HUDEP-2 (cell line): ENCODE results near the gene TSNAX.

ENCODE experiments used
- DNase-seq, 76 experiments: peaks; one replicate each; lab custom pipeline; 2025; ENCODE audit not compliant: unreplicated experiment in 76 of 76; lab: John Stamatoyannopoulos, UW

The TSNAX gene

DNA sequence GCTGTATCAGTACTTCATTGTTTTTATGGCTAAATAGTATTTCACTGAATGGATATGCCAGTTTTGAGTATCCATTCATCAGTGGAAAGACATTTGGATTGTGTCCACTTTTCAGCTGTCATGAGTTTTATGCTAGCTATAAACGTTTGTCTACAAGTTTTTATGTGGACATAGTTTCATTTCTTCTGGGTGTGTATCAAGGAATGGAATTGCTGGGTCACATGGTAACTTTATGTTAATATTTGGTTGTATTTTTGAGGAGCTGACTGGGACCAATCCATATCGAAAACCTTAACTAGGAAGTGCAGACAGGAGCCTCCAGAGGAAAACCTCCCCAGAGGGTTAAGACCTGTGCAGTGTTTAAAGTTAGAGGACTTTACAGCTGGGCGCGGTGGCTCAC is 66.3 kb downstream of the TSNAX start:
- DNase-seq = no peak

- DNase-seq = no peak
These were observed 67.9 kb downstream of the TSNAX start for GRCh38 chr1:231596337-231596791.

DNA sequence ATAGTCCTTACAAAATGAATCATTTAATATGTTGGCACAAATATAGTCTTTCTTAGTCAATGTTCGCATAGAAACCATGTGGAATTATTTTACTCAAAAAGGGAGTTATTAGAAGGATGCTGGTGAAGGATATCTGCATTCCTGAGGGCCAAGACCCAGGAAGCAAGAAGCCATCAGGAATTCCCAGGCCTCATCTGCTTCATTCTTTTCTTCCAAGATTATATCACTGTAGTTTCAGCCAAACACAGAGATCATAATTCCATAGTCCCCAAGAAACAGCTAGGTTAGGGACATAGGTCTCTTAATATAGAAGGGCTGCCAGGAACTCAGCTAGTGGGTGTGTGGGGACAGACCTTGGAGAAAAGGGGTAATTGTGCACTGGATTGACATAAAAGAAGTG is 69.5 kb downstream of the TSNAX start:
- no peak for DNase-seq

DNA sequence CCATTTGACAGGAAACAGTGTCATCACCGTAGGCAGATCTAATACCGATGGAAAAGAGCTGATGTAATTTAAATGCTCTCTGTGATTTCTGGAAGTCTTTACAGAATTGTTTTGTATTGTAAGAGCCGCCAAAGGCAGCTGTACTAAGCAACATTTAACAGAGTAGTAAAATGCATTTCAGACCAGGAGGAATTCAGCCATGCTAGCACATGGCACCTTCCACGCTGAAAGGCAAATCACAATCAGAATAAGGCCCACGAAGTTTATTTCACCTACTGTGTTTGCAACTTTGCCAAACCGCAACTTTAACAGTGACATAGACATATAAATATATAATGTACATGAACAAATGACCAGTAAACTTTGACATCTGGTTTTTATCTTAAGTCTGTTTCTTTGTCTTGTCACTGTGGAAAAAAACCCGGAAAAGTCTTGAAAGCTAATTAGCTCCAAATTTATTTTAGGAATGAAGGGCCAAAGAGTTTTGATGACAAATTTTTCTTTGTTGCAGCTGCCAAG is 72.0 kb downstream of the TSNAX start:
- DNase-seq = no peak

- no peak for DNase-seq
These were observed 73.6 kb downstream of the TSNAX start for GRCh38 chr1:231601824-231602672.

DNA sequence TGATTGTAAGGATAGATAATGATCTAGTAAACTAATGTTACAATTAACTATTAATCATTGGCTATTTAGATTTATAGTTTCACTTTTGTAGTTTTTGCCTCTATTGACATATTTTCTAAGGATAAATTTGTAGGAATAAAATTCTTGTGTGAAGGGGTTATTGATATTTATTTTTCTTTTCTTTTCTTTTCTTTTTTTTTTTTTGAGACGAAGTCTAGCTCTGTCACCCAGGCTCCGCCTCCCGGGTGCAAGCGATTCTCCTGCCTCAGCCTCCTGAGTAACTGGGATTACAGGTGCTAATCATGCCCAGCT is 74.2 kb downstream of the TSNAX start:
- no peak for DNase-seq

DNA sequence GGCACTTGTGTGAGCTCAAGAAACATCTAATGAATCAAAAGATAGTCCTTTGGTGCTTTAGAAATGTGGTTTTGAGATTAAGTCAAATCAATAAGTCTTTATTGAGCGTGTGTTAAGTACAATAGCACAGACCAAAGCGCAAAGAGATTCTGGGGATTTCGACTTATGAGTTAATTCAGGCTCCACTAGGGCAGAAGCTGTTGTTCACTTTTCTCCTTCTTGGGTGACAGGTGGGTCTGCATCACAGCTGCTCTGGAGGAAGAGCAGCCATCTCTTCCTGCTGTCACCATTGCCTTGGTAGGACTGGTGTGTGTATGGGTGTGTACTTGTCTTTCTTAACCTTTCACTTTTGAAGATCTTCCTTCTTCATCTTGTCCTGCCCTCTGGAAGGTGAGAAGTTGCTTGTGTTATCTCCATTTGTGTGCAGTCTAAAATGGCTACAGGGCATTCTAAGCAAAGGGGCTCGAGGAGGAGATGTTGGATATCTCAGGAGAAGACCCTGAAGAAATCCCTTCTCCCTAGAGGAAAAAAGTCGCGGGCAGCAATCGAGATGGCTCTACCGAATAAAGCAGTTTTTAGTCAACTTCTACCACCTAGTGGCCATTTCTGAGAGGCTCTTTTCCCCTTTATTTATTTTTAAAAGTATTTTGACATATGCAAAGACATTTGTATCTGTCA is 75.3 kb downstream of the TSNAX start:
- peak in 42 of 76 experiments; percentile 11 to 68 (median 26) for DNase-seq

- DNase-seq = no peak
These were observed 75.8 kb downstream of the TSNAX start for GRCh38 chr1:231604276-231604621.

DNA sequence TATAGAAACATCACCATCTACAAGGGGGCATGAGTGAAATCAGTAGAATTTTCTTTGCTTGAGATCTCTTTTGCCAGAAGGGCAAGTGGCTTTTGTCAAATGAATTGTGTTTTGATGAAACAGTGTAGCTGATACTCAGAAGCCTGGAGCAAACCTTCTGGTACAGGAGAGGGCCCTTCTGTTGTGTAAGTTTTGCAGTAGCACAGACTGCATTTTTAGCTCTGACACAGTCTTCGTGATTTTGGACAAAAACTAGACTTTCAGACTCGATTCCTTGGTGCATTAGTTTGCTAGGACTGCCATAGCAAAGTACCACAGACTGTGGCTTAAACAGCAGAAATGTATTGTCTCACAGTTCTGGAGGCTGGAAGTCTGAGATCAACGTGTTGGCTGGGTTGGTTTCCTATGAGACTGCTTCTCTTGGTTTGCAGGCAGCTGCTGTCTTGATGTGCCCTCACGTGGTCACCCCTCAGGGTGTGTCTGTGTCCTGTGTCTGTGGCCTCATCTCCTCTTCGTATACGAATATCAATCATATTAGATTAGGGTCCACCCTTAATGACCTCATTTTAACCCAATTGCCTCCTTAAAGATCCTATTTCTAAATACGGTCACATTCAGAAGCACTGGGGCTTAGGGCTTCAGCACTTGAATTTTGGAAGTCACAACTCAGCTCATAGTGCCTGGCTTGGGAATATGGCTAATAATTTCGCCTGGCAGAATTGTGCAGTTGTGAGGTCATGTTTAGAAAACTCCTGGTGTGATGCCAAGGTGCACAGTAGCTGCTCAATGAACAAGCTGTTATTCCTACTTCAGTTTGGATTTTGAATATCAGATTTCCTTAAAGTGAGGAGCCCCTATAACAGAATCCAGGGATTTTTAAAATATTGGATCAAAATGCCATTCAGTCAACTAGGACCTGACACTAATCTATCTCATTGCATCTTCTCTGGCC is 77.0 kb downstream of the TSNAX start:
- peak in 2 of 76 experiments; percentile 4 to 12 for DNase-seq

GRCh38 chr1:231606712-231607111 is 78.2 kb downstream of the TSNAX start:
- no peak for DNase-seq

- DNase-seq = no peak
These were observed 81.9 kb downstream of the TSNAX start for GRCh38 chr1:231610388-231610787.

GRCh38 chr1:231611111-231611510 is 82.6 kb downstream of the TSNAX start:
- no peak for DNase-seq

DNA sequence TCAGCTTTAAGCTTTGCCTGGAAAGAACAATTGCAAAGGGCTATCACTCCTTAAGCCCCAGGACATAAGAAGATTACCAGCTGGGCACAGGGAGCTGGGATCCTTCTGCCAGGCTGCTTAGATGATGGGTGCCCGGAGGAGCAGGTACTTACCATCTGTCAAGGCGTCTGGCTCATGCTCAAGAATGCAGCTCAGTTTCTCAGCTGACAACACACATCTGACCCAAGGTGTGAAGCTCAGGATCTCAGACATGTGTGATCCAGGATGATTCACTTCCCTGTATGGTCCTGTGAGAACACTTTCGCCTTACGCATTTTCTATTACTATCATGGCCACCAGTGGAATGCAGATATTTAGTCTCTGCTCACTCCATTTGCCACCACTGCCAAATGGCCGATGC is 83.4 kb downstream of the TSNAX start:
- no peak for DNase-seq

DNA sequence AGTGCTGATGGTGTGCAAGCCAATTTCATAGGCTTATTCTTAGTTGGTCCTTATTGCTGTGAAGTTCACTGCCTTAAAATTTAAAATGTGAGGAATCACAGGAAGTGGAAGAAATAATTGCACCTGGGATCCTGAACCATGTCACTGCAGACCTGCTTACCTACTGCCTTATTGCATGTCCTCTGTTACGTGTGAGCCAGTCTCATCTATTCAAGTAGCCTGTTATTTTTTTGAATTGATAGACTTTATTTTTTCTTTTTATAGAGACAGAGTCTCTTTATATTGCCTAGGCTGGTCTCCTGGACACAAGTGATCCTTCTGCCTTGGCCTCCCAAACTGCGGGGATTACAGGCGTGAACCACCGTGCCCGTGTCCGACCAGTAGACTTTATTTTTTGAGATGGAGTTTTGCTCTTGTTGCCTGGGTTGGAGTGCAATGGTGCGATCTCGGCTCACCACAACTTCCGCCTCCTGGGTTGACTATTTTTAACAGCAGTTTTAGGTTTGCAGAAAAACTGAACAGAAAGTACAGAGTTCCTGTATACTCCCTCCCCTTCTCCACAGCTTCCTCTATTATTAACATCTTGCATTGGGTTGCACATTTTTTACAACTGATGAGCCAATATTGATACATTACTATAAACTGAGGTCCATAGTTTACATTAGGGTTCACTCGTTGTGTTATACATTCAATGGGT is 84.1 kb downstream of the TSNAX start:
- DNase-seq = no peak

- DNase-seq = no peak
These were observed 85.2 kb downstream of the TSNAX start for GRCh38 chr1:231613419-231614349.
